ENCODE results near the gene KCNT1. TPM values are rescaled to one million over a fixed set of nuclear protein-coding genes. Genes with fewer than 3 reads are reported as not detected.

Gene KCNT1
- total RNA-seq, 1 donor: not detected

DNA sequence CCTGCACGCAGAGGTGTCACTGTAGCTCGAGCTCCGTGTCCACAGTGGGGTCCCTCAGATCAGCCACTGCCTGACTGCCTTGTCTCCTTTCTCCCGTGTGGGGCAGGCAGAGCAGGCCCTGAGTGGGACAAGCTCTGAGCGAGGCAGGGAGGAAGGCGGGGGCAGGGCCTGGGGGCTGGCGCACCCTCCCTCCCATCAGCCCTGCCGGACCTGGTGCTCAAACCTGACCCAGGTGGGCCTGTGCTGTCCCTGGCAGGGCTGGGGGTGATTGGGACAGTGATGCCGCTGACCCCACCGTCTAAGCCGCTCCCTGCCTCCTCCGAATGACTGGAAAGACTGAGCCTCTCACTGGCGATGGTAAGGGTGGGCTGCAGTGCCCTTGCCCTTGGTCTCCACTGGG, 60.9 kb downstream of the KCNT1 start:
- no peaks in the 10 kb centered on the region for H3K9me3 ChIP-seq (ENCODE audit: low read depth, low read length)
- H3K4me1 ChIP-seq (ENCODE audit: insufficient read depth, low read length): no peaks in the 10 kb centered on the region
- H3K27ac ChIP-seq (ENCODE audit: low read depth, low read length): no peak overlapping the region
- H2AFZ ChIP-seq (ENCODE audit: low read length): no peak overlapping the region
- TF ChIP-seq, protein P1, sequence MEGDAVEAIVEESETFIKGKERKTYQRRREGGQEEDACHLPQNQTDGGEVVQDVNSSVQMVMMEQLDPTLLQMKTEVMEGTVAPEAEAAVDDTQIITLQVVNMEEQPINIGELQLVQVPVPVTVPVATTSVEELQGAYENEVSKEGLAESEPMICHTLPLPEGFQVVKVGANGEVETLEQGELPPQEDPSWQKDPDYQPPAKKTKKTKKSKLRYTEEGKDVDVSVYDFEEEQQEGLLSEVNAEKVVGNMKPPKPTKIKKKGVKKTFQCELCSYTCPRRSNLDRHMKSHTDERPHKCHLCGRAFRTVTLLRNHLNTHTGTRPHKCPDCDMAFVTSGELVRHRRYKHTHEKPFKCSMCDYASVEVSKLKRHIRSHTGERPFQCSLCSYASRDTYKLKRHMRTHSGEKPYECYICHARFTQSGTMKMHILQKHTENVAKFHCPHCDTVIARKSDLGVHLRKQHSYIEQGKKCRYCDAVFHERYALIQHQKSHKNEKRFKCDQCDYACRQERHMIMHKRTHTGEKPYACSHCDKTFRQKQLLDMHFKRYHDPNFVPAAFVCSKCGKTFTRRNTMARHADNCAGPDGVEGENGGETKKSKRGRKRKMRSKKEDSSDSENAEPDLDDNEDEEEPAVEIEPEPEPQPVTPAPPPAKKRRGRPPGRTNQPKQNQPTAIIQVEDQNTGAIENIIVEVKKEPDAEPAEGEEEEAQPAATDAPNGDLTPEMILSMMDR (IDR thresholded peaks at IDR 0.05; ENCODE audit: extremely low read depth, low read depth, low read length): no peak
- no peak for DNase-seq (ENCODE audit: insufficient read length, low spot score, missing footprints)
- H3K4me2 ChIP-seq (ENCODE audit: insufficient read depth, low read length): no peak overlapping the region
- H4K20me1 ChIP-seq (ENCODE audit: insufficient read depth, low read length): no peaks in the 10 kb centered on the region
- no peaks in the 10 kb centered on the region for H3K36me3 ChIP-seq (ENCODE audit: insufficient read depth, low read length)
- no peaks in the 10 kb centered on the region for H3K27me3 ChIP-seq (ENCODE audit: insufficient read depth, low read length)
- no peak overlapping the region for H3K4me3 ChIP-seq (ENCODE audit: insufficient read depth, low read length)
- no peaks in the 10 kb centered on the region for H3K79me2 ChIP-seq (ENCODE audit: insufficient read depth, low read length)

DNA sequence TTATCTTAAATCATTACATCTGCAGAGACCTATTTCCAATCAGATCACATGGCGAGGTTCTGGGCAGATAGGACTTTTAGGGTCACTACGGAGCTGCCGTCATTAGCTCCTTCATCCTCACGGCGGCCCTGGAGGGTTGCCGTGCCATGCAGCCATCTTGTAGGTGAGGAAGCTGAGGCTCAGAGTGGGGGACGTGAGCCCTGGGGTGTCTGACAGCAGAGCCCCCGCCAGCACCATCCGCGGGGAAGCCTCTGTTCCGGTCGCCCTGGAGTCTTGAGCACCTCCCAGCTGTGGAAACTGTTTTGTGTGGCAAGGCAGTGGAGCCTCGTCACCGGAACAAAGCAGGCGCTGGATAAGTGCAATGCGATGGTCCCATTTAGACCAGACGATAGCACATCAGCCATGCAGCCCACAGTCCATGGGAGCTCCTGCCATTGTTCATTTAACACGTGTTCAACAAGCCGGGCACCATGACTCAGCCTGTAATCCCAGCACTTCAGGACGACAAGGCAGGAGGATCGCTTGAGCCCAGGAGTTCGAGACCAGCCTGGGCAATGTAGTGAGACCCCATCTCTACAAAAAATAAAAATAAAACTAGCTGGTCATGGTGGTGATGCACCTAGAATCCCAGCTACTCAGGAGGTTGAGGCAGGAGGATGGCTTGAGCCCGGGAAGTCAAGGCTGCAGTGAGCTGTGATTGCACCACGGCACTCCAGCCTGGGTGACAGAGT, 61.9 kb downstream of the KCNT1 start:
- no peak for DNase-seq (ENCODE audit: insufficient read length, low spot score, missing footprints)
- H3K9me3 ChIP-seq (ENCODE audit: low read depth, low read length): no peaks in the 10 kb centered on the region
- no peaks in the 10 kb centered on the region for H4K20me1 ChIP-seq (ENCODE audit: insufficient read depth, low read length)
- H3K79me2 ChIP-seq (ENCODE audit: insufficient read depth, low read length): no peaks in the 10 kb centered on the region
- H3K27ac ChIP-seq (ENCODE audit: low read depth, low read length): no peak overlapping the region
- no peaks in the 10 kb centered on the region for H3K4me1 ChIP-seq (ENCODE audit: insufficient read depth, low read length)
- no peak overlapping the region for H3K4me2 ChIP-seq (ENCODE audit: insufficient read depth, low read length)
- TF ChIP-seq, protein P1 (IDR thresholded peaks at IDR 0.05; ENCODE audit: extremely low read depth, low read depth, low read length): no peak
- H3K36me3 ChIP-seq (ENCODE audit: insufficient read depth, low read length): no peaks in the 10 kb centered on the region
- no peak overlapping the region for H3K4me3 ChIP-seq (ENCODE audit: insufficient read depth, low read length)
- no peak overlapping the region for H2AFZ ChIP-seq (ENCODE audit: low read length)
- no peaks in the 10 kb centered on the region for H3K27me3 ChIP-seq (ENCODE audit: insufficient read depth, low read length)

DNA sequence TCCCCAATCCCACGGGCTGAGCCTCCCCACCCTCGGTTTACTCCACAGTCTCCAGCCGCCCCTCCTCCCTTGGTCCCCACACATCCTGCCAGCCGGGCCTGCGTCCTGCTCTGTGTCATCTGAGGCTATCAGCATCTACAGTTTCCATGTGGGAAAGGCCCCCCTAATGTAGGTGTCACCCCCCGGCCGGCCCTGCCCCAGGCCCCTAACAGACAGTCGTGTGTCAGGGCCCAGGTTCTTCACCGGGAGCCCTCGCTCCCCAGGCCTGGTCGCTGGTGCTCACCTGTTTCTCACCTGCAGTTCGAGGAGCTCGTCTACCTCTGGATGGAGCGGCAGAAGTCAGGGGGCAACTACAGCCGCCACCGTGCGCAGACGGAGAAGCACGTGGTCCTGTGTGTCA, 62.7 kb downstream of the KCNT1 start:
- H2AFZ ChIP-seq (ENCODE audit: low read length): no peak overlapping the region
- H3K27ac ChIP-seq (ENCODE audit: low read depth, low read length): no peak overlapping the region
- no peaks in the 10 kb centered on the region for H3K4me1 ChIP-seq (ENCODE audit: insufficient read depth, low read length)
- no peaks in the 10 kb centered on the region for H3K79me2 ChIP-seq (ENCODE audit: insufficient read depth, low read length)
- no peaks in the 10 kb centered on the region for H3K9me3 ChIP-seq (ENCODE audit: low read depth, low read length)
- TF ChIP-seq, protein P1 (IDR thresholded peaks at IDR 0.05; ENCODE audit: extremely low read depth, low read depth, low read length): no peak
- no peak for DNase-seq (ENCODE audit: insufficient read length, low spot score, missing footprints)
- H3K4me2 ChIP-seq (ENCODE audit: insufficient read depth, low read length): no peak overlapping the region
- H4K20me1 ChIP-seq (ENCODE audit: insufficient read depth, low read length): no peaks in the 10 kb centered on the region
- H3K36me3 ChIP-seq (ENCODE audit: insufficient read depth, low read length): no peaks in the 10 kb centered on the region
- no peak overlapping the region for H3K4me3 ChIP-seq (ENCODE audit: insufficient read depth, low read length)
- H3K27me3 ChIP-seq (ENCODE audit: insufficient read depth, low read length): no peaks in the 10 kb centered on the region

DNA sequence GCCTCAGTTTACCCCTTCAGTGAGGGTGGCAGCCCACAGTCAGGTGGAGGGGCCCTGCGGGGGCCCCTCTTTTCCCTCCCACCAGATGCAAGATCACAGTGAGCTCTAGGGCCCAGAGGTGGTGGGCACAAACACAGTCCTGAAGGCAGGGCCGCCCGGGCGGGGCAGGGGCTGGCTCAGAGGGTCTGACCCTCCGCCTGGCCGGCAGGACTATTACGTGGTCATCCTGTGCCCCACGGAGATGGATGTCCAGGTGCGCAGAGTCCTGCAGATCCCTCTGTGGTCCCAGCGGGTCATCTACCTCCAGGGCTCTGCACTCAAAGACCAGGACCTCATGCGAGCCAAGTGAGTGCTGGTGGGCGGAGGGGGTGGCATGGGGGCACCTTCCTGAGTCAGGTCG, 63.4 kb downstream of the KCNT1 start:
- no peaks in the 10 kb centered on the region for H3K79me2 ChIP-seq (ENCODE audit: insufficient read depth, low read length)
- H3K9me3 ChIP-seq (ENCODE audit: low read depth, low read length): no peaks in the 10 kb centered on the region
- H3K27me3 ChIP-seq (ENCODE audit: insufficient read depth, low read length): no peaks in the 10 kb centered on the region
- DNase-seq (ENCODE audit: insufficient read length, low spot score, missing footprints): no peak
- no peaks in the 10 kb centered on the region for H3K4me1 ChIP-seq (ENCODE audit: insufficient read depth, low read length)
- no peaks in the 10 kb centered on the region for H3K36me3 ChIP-seq (ENCODE audit: insufficient read depth, low read length)
- no peak overlapping the region for H3K27ac ChIP-seq (ENCODE audit: low read depth, low read length)
- H4K20me1 ChIP-seq (ENCODE audit: insufficient read depth, low read length): no peaks in the 10 kb centered on the region
- H3K4me3 ChIP-seq (ENCODE audit: insufficient read depth, low read length): no peak overlapping the region
- TF ChIP-seq, protein P1 (IDR thresholded peaks at IDR 0.05; ENCODE audit: extremely low read depth, low read depth, low read length): no peak
- no peak overlapping the region for H3K4me2 ChIP-seq (ENCODE audit: insufficient read depth, low read length)
- H2AFZ ChIP-seq (ENCODE audit: low read length): no peak overlapping the region

All from osteoblast (primary cell).